HEK293 (cell line): ENCODE measurements around the gene ZNF154.

Source experiments
- CTCF ChIA-PET: fragments of 350-600 bp; formaldehyde crosslinking; extraction: SDS; loops from one replicate; lab custom pipeline; 2021; ENCODE audit warnings: antibody characterized with exemption; lab: Yijun Ruan, JAX
- POLR2A ChIA-PET: fragments of 300-600 bp; formaldehyde crosslinking; extraction: SDS; loops from one replicate; lab custom pipeline; 2020; ENCODE audit warnings: antibody characterized with exemption, inconsistent platforms; lab: Yijun Ruan, JAX
- H3K27ac ChIP-seq: fragments of 200-500 bp; sonication (Bioruptor generic); 2 replicates; pipeline ENCODE4 v1.5.1; 2014; ENCODE audit warnings: low read depth, low read length, control low read depth, inconsistent platforms; ENCODE audit errors: extremely low read depth
- H3K36me3 ChIP-seq, 2 experiments: fragments of 200-500 bp in 1 of 2; sonication (Bioruptor generic) in 1 of 2; 1 replicate in 1 of 2; 2 replicates in 1 of 2; pipeline ENCODE4 v1.5.1; 2014 to 2017; ENCODE audit warnings: inconsistent platforms in 2 of 2, low read length in 2 of 2; ENCODE audit not compliant: control insufficient read depth in 2 of 2, insufficient read depth in 1 of 2
- H3K4me1 ChIP-seq: fragments of 200-500 bp; sonication (Bioruptor generic); 2 replicates; pipeline ENCODE4 v1.5.1; 2014; ENCODE audit warnings: mild to moderate bottlenecking, low read length, inconsistent platforms; ENCODE audit not compliant: control insufficient read depth, insufficient read depth
- H3K4me3 ChIP-seq: 2 replicates; pipeline ENCODE4 v1.5.1; 2011; ENCODE audit warnings: low read depth, mild to moderate bottlenecking, control low read depth, low read length, moderate library complexity
- H3K9me3 ChIP-seq: fragments of 200-500 bp; sonication (Bioruptor generic); 2 replicates; pipeline ENCODE4 v1.5.1; 2014; ENCODE audit warnings: low read depth, low read length, inconsistent platforms; ENCODE audit not compliant: control insufficient read depth, insufficient read depth
- BCL11B ChIP-seq: fragments of 450-650 bp; formaldehyde crosslinking; IDR thresholded peaks from 2 replicates; pipeline ENCODE4 v1.5.1; 2016; ENCODE audit warnings: low read depth, missing biosample characterization, missing genetic modification characterization
- GLI2 ChIP-seq: fragments of 450-650 bp; formaldehyde crosslinking; IDR thresholded peaks from 2 replicates; pipeline ENCODE4; 2017; ENCODE audit warnings: missing biosample characterization, missing genetic modification characterization, low read depth, borderline replicate concordance
- INSM2 ChIP-seq: fragments of 450-650 bp; formaldehyde crosslinking; IDR thresholded peaks from 2 replicates; pipeline ENCODE4 v1.5.1; 2016; ENCODE audit warnings: missing biosample characterization, missing genetic modification characterization
- KLF1 ChIP-seq: fragments of 450-650 bp; formaldehyde crosslinking; IDR thresholded peaks from 2 replicates; pipeline ENCODE4 v1.5.1; 2016; ENCODE audit warnings: missing biosample characterization, missing genetic modification characterization
- KLF10 ChIP-seq: fragments of 450-650 bp; IDR thresholded peaks from 2 replicates; pipeline ENCODE4 v1.5.1; 2018; ENCODE audit warnings: missing biosample characterization, mild to moderate bottlenecking, missing genetic modification characterization
- REPIN1 ChIP-seq: fragments of 450-650 bp; formaldehyde crosslinking; IDR thresholded peaks from 2 replicates; pipeline ENCODE4 v1.5.1; 2017; ENCODE audit warnings: missing biosample characterization, missing genetic modification characterization, low read depth
- ZNF112 ChIP-seq: fragments of 450-650 bp; formaldehyde crosslinking; IDR thresholded peaks from 2 replicates; pipeline ENCODE4 v1.5.0; 2017; ENCODE audit warnings: missing biosample characterization, missing genetic modification characterization
- ZNF148 ChIP-seq: fragments of 450-650 bp; formaldehyde crosslinking; IDR thresholded peaks from 2 replicates; pipeline ENCODE4 v1.5.0; 2017; ENCODE audit warnings: missing biosample characterization, missing genetic modification characterization, borderline replicate concordance
- ZNF169 ChIP-seq: fragments of 450-650 bp; formaldehyde crosslinking; IDR thresholded peaks from 2 replicates; pipeline ENCODE4 v1.5.1; 2016; ENCODE audit warnings: missing biosample characterization, missing genetic modification characterization
- ZNF184 ChIP-seq: fragments of 450-650 bp; IDR thresholded peaks from 2 replicates; pipeline ENCODE4 v1.5.1; 2018; ENCODE audit warnings: missing biosample characterization, mild to moderate bottlenecking, missing genetic modification characterization
- ZNF19 ChIP-seq: fragments of 450-650 bp; formaldehyde crosslinking; IDR thresholded peaks from 2 replicates; pipeline ENCODE4; 2016; ENCODE audit warnings: missing biosample characterization, missing genetic modification characterization, low read depth
- ZNF26 ChIP-seq: fragments of 450-650 bp; formaldehyde crosslinking; IDR thresholded peaks from 2 replicates; pipeline ENCODE4 v1.5.1; 2016; ENCODE audit warnings: missing biosample characterization, missing genetic modification characterization
- ZNF266 ChIP-seq: fragments of 450-650 bp; formaldehyde crosslinking; IDR thresholded peaks from 2 replicates; pipeline ENCODE4 v1.5.1; 2016; ENCODE audit warnings: missing biosample characterization, missing genetic modification characterization, low read depth
- ZNF311 ChIP-seq: fragments of 450-650 bp; formaldehyde crosslinking; IDR thresholded peaks from 2 replicates; pipeline ENCODE4 v1.5.1; 2017; ENCODE audit warnings: missing biosample characterization, missing genetic modification characterization, borderline replicate concordance
- ZNF350 ChIP-seq: fragments of 450-650 bp; formaldehyde crosslinking; IDR thresholded peaks from 2 replicates; pipeline ENCODE4 v1.5.0; 2017; ENCODE audit warnings: missing biosample characterization, mild to moderate bottlenecking, missing genetic modification characterization
- ZNF362 ChIP-seq: fragments of 450-650 bp; formaldehyde crosslinking; IDR thresholded peaks from 2 replicates; pipeline ENCODE4 v1.5.1; 2016; ENCODE audit warnings: missing biosample characterization, missing genetic modification characterization
- ZNF366 ChIP-seq: fragments of 450-650 bp; formaldehyde crosslinking; conservative IDR thresholded peaks from 2 replicates; pipeline ENCODE4 v1.5.1; 2016; ENCODE audit warnings: missing biosample characterization, missing genetic modification characterization
- ZNF433 ChIP-seq: fragments of 450-650 bp; formaldehyde crosslinking; IDR thresholded peaks from 2 replicates; pipeline ENCODE4 v1.5.1; 2016; ENCODE audit warnings: missing biosample characterization, missing genetic modification characterization, low read depth
- ZNF473 ChIP-seq: fragments of 450-650 bp; formaldehyde crosslinking; IDR thresholded peaks from 2 replicates; pipeline ENCODE4 v1.5.1; 2017; ENCODE audit warnings: missing biosample characterization, missing genetic modification characterization
- ZNF48 ChIP-seq: fragments of 450-650 bp; formaldehyde crosslinking; IDR thresholded peaks from 2 replicates; pipeline ENCODE4 v1.5.1; 2016; ENCODE audit warnings: missing biosample characterization, missing genetic modification characterization
- ZNF529 ChIP-seq: fragments of 450-650 bp; formaldehyde crosslinking; IDR thresholded peaks from 2 replicates; pipeline ENCODE4 v1.5.1; 2017; ENCODE audit warnings: missing genetic modification characterization, missing biosample characterization; ENCODE audit not compliant: insufficient replicate concordance
- ZNF530 ChIP-seq: fragments of 450-650 bp; formaldehyde crosslinking; IDR thresholded peaks from 2 replicates; pipeline ENCODE4 v1.5.1; 2016; ENCODE audit warnings: low read depth, missing biosample characterization, missing genetic modification characterization
- ZNF571 ChIP-seq: fragments of 450-650 bp; formaldehyde crosslinking; IDR thresholded peaks from 2 replicates; pipeline ENCODE4 v1.5.0; 2017; ENCODE audit warnings: missing biosample characterization, missing genetic modification characterization
- ZNF658 ChIP-seq: fragments of 450-650 bp; formaldehyde crosslinking; IDR thresholded peaks from 2 replicates; pipeline ENCODE4; 2016; ENCODE audit warnings: missing biosample characterization, missing genetic modification characterization

The ZNF154 gene

GRCh38 chr19:57748029-57748428 lies 39.0 kb upstream of the ZNF154 start:
- ChIA-PET POLR2A (interaction anchor here (0.6 to 1.1 kb wide), 2 partner anchors 21 to 67 kb away, joined by 3 to 5 read pairs; partner anchors contain the start of gene ZNF586), CTCF (no interaction called here)
- no peak overlapping the region for H3K27ac ChIP-seq
- peaks cover 8% of the 10 kb centered on the region for H3K9me3 ChIP-seq
- H3K36me3 ChIP-seq = peaks cover 44 to 60% of the 10 kb centered on the region in 2 experiments
- 0 out of 2 replicates have a peak, but pooled peaks have one; percentile 4 for TF ChIP-seq ZNF362
- no peak for TF ChIP-seq ZNF266 (tag by site-specific recombination)
- H3K4me1 ChIP-seq = no peaks in the 10 kb centered on the region
- H3K4me3 ChIP-seq = peak overlapping the region; percentile 100

- CTCF ChIA-PET = no interaction called here
- Histone ChIP-seq H3K27ac (peak overlapping the region; percentile 84; the same call in 1 of the 2 replicates), H3K4me3 (peak overlapping the region; percentile 100), H3K9me3 (peaks cover 5% of the 10 kb centered on the region), H3K36me3 (peaks cover 38 to 54% of the 10 kb centered on the region in 2 experiments), H3K4me1 (no peaks in the 10 kb centered on the region)
- POLR2A ChIA-PET = interaction anchor here (0.8 to 1.1 kb wide), 2 partner anchors 20 to 22 kb away, joined by 3 to 5 read pairs; partner anchors contain the start of genes ZNF586 and ZNF671
- TF ChIP-seq ZNF366 (tag by site-specific recombination) (no peak), GLI2 (tag by site-specific recombination) (no peak), ZNF571 (no peak), ZNF112 (tag by site-specific recombination) (no peak), REPIN1 (tag by site-specific recombination) (no peak), ZNF530 (no peak), ZNF19 (tag by site-specific recombination) (no peak), KLF1 (tag by site-specific recombination) (no peak)
Measured at GRCh38 chr19:57747472-57747807, 38.4 kb upstream of the ZNF154 start.

- Histone ChIP-seq H3K4me1 (no peaks in the 10 kb centered on the region), H3K36me3 (peaks cover 32 to 48% of the 10 kb centered on the region in 2 experiments), H3K9me3 (peaks cover 5% of the 10 kb centered on the region), H3K4me3 (peak within 1 kb of the TSS; percentile 100), H3K27ac (peak within 1 kb of the TSS; percentile 84)
- ChIA-PET CTCF (interaction anchor here (0.7 kb wide), 1 partner anchor 83 kb away, joined by 3 read pairs; no protein-coding TSS in a partner anchor), POLR2A (interaction anchor here (0.5 to 1.5 kb wide), 5 partner anchors 20 to 635 kb away, joined by 3 to 7 read pairs (median 5); partner anchors contain the start of genes ZNF551, ZNF586 and ZNF671)
- TF ChIP-seq ZNF529 = no peak
- TF ChIP-seq ZNF112 (tag by site-specific recombination) = no peak
- TF ChIP-seq ZNF148 (tag by site-specific recombination) = no peak
- no peak for TF ChIP-seq ZNF433 (tag by site-specific recombination)
- TF ChIP-seq ZNF169 = no peak
- TF ChIP-seq BCL11B (tag by site-specific recombination) = no peak
- TF ChIP-seq ZNF311 (tag by site-specific recombination) = no peak
- no peak for TF ChIP-seq REPIN1 (tag by site-specific recombination)
- no peak for TF ChIP-seq ZNF473 (tag by site-specific recombination)
- TF ChIP-seq ZNF658 (tag by site-specific recombination) = no peak
- no peak for TF ChIP-seq INSM2
- no peak for TF ChIP-seq ZNF48 (tag by site-specific recombination)
- no peak for TF ChIP-seq ZNF350 (tag by site-specific recombination)
- no peak for TF ChIP-seq ZNF184
- TF ChIP-seq ZNF26 (tag by site-specific recombination) = no peak
- TF ChIP-seq KLF10 (tag by site-specific recombination) = no peak
Measured at GRCh38 chr19:57746580-57747471, 37.8 kb upstream of the ZNF154 start, which contains the start of gene ZNF776. Gene ZNF776 (plus strand): TSS chr19:57746815. CDS start chr19:57747059, 244 bp downstream.
